K562 (cell line): Measurements from ENCODE around the gene NANS. TPM values are rescaled to one million over a fixed set of nuclear protein-coding genes. Genes with fewer than 3 reads are reported as not detected.

Source experiments
- AFF1 ChIP-seq, 2 experiments: fragments of 450-650 bp; IDR thresholded peaks; 2 replicates each; pipeline ENCODE4 v1.6.1; 2018; ENCODE audit warnings: mild to moderate bottlenecking in 2 of 2, low read depth in 1 of 2; ENCODE audit not compliant: partially characterized antibody in 2 of 2
- EZH2 ChIP-seq: IDR thresholded peaks from 2 replicates; pipeline ENCODE4 v1.6.1; 2012; ENCODE audit warnings: low read depth, mild to moderate bottlenecking, inconsistent platforms, low read length, borderline replicate concordance
- FOXA3 ChIP-seq, 2 experiments: fragments of 450-650 bp in 1 of 2; sonication (generic) in 1 of 2; formaldehyde crosslinking; IDR thresholded peaks in 1 of 2; conservative IDR thresholded peaks in 1 of 2; 2 replicates each; pipeline versions ENCODE4 v1.4.0 to v1.8.0; 2020 to 2022; ENCODE audit warnings: mild to moderate bottlenecking in 2 of 2, missing genetic modification reagents in 1 of 2
- GATAD2A ChIP-seq: fragments of 450-650 bp; IDR thresholded peaks from 2 replicates; pipeline ENCODE4 v1.6.1; 2017
- HDAC3 ChIP-seq: fragments of 450-650 bp; IDR thresholded peaks from 2 replicates; pipeline ENCODE4 v1.6.1; 2018; ENCODE audit warnings: borderline replicate concordance, mild to moderate bottlenecking, moderate library complexity; ENCODE audit not compliant: partially characterized antibody
- HDAC8 ChIP-seq: fragments of 450-650 bp; IDR thresholded peaks from 2 replicates; pipeline ENCODE4 v1.6.1; 2016; ENCODE audit warnings: mild to moderate bottlenecking, missing genetic modification characterization, moderate library complexity, missing compliant biosample characterization
- MBD2 ChIP-seq: sonication (generic); IDR thresholded peaks from 2 replicates; pipeline ENCODE4 v1.6.1; 2016; ENCODE audit warnings: low read depth, borderline replicate concordance
- NR1H2 ChIP-seq: sonication (generic); formaldehyde crosslinking; IDR thresholded peaks from 2 replicates; pipeline ENCODE4 v1.4.0; 2020; ENCODE audit warnings: mild to moderate bottlenecking, missing genetic modification reagents
- SIN3B ChIP-seq: fragments of 450-650 bp; IDR thresholded peaks from 2 replicates; pipeline ENCODE4 v1.6.1; 2017; ENCODE audit warnings: low read depth, mild to moderate bottlenecking, moderate library complexity
- TCFL5 ChIP-seq: fragments of 250-450 bp; sonication (Bioruptor Pico); conservative IDR thresholded peaks from 2 replicates; pipeline ENCODE4 v1.6.1; 2021; ENCODE audit warnings: mild to moderate bottlenecking, moderate library complexity, matching md5 sums
- ZC3H11A ChIP-seq: IDR thresholded peaks from 2 replicates; pipeline ENCODE4 v1.6.1; 2012; ENCODE audit warnings: low read depth, low read length, improper control_type of control experiment
- ZNF3 ChIP-seq: fragments of 250-450 bp; sonication (Bioruptor Pico); IDR thresholded peaks from 2 replicates; pipeline ENCODE4 v1.5.0; 2021; ENCODE audit warnings: mild to moderate bottlenecking, moderate library complexity
- ZNF77 ChIP-seq: fragments of 250-450 bp; sonication (Bioruptor Pico); IDR thresholded peaks from 2 replicates; pipeline ENCODE4 v1.5.0; 2020
- ZSCAN32 ChIP-seq: fragments of 450-650 bp; formaldehyde crosslinking; IDR thresholded peaks from 2 replicates; pipeline ENCODE4 v1.4.0; 2020; ENCODE audit warnings: mild to moderate bottlenecking, moderate library complexity
- polyA plus RNA-seq, 8 experiments: library from polyadenylated mRNA; depleted of rRNA in 4 of 8; stranded (reverse) in 5 of 8; unstranded in 3 of 8; fragments of >200 nt; fragmentation: Nextera tagmentation in 2 of 8; fragmentation: Illumina TruSeq in 1 of 8; extraction: Ambion mirVana in 2 of 8; extraction: Trizol in 1 of 8; gene quantifications; 2 replicates each; pipeline versions ENCODE4 v1.2.1 to v1.2.3, GENCODE V29; 2011 to 2014; ENCODE audit warnings: inconsistent platforms in 1 of 8, missing spikeins in 1 of 8
- total RNA-seq, 7 experiments: library from RNA; depleted of rRNA in 6 of 7; stranded (reverse); fragments of >200 nt in 6 of 7; fragmentation: Illumina TruSeq in 2 of 7; extraction: Trizol in 2 of 7; gene quantifications; 2 replicates each; pipeline versions ENCODE4 v1.2.1 to v1.2.3, GENCODE V29; 2011 to 2021; ENCODE audit warnings: low replicate concordance in 1 of 7
- TF ChIP-seq, protein P1 (sequence below), 3 experiments: fragments of 200-800 bp in 1 of 3; fragments of 250-450 bp in 1 of 3; fragments of 450-650 bp in 1 of 3; sonication (Bioruptor Pico) in 1 of 3; sonication (Bioruptor generic) in 1 of 3; formaldehyde crosslinking in 1 of 3; IDR thresholded peaks; 2 replicates each; pipeline versions ENCODE4 v1.6.1 to v1.8.0; 2016 to 2022; ENCODE audit warnings: mild to moderate bottlenecking in 2 of 3, missing genetic modification characterization in 2 of 3, missing compliant biosample characterization in 1 of 3, moderate library complexity in 1 of 3
- TF ChIP-seq, protein P2 (sequence below), 3 experiments: IDR thresholded peaks in 2 of 3; conservative IDR thresholded peaks in 1 of 3; 2 replicates each; pipeline ENCODE4 v1.5.1; 2011 to 2012; ENCODE audit warnings: low read length in 3 of 3, mild to moderate bottlenecking in 3 of 3, control low read depth in 2 of 3, improper control_type of control experiment in 1 of 3, inconsistent platforms in 1 of 3, low read depth in 1 of 3, mixed read lengths in 1 of 3, moderate library complexity in 1 of 3; ENCODE audit not compliant: insufficient read depth in 2 of 3

NANS gene
- total and polyA plus RNA-seq, 9 of the 15 experiments (the other 6 are each of a cell fraction or from before 2014, with no cell fraction given): 37.1 to 181 (median 137) TPM

DNA sequence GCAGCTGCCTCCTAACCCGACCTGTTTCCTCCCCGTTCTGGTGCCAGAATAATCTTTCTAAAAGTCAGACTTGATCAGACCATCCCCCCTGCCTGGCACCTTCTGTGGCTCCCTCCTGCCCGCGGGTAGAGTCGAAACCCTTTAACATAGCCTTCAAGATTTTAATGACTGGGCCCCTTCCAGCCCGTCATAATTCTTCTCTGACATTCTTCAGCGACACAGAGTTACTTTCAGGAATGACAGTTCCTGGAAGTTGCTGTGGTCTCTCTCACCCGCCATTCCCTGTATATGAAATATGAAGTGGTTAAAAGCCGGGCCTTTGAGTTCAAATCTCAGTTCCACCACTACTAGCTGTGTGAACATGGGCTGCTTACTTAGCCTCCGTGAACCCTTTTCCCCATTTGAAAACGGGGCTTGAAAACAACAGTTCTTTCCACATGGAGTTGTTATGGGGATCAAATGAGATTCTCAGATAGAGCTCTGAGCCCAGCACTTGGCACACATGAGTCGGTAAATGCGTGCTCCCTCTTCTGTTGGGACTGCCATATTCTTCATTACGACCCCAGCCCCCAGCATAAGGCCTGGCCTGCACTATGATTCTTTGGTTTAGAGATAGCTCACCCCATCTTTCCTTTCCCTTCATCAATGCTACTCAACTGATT, 737 bp downstream of the NANS start (continued):
- no peak for TF ChIP-seq AFF1 (IDR thresholded peaks at IDR 0.05; ENCODE audit: low read depth in 1 of 2, partially characterized antibody in 2 of 2)
- no peak for TF ChIP-seq TCFL5 (CRISPR knock-in tag)
- no peak for TF ChIP-seq NR1H2 (CRISPR knock-in tag)
- no peak for TF ChIP-seq ZNF3 (CRISPR knock-in tag)
- TF ChIP-seq, protein P1, sequence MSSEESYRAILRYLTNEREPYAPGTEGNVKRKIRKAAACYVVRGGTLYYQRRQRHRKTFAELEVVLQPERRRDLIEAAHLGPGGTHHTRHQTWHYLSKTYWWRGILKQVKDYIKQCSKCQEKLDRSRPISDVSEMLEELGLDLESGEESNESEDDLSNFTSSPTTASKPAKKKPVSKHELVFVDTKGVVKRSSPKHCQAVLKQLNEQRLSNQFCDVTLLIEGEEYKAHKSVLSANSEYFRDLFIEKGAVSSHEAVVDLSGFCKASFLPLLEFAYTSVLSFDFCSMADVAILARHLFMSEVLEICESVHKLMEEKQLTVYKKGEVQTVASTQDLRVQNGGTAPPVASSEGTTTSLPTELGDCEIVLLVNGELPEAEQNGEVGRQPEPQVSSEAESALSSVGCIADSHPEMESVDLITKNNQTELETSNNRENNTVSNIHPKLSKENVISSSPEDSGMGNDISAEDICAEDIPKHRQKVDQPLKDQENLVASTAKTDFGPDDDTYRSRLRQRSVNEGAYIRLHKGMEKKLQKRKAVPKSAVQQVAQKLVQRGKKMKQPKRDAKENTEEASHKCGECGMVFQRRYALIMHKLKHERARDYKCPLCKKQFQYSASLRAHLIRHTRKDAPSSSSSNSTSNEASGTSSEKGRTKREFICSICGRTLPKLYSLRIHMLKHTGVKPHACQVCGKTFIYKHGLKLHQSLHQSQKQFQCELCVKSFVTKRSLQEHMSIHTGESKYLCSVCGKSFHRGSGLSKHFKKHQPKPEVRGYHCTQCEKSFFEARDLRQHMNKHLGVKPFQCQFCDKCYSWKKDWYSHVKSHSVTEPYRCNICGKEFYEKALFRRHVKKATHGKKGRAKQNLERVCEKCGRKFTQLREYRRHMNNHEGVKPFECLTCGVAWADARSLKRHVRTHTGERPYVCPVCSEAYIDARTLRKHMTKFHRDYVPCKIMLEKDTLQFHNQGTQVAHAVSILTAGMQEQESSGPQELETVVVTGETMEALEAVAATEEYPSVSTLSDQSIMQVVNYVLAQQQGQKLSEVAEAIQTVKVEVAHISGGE (CRISPR knock-in tag; IDR thresholded peaks at IDR 0.05): no peak; a peak in 1 of 6 replicates
- no peak for TF ChIP-seq HDAC3
- TF ChIP-seq ZSCAN32 (CRISPR knock-in tag): no peak
- TF ChIP-seq, protein P2, sequence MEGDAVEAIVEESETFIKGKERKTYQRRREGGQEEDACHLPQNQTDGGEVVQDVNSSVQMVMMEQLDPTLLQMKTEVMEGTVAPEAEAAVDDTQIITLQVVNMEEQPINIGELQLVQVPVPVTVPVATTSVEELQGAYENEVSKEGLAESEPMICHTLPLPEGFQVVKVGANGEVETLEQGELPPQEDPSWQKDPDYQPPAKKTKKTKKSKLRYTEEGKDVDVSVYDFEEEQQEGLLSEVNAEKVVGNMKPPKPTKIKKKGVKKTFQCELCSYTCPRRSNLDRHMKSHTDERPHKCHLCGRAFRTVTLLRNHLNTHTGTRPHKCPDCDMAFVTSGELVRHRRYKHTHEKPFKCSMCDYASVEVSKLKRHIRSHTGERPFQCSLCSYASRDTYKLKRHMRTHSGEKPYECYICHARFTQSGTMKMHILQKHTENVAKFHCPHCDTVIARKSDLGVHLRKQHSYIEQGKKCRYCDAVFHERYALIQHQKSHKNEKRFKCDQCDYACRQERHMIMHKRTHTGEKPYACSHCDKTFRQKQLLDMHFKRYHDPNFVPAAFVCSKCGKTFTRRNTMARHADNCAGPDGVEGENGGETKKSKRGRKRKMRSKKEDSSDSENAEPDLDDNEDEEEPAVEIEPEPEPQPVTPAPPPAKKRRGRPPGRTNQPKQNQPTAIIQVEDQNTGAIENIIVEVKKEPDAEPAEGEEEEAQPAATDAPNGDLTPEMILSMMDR (IDR thresholded peaks at IDR 0.05 in 2 of 3, conservative IDR thresholded peaks at IDR 0.05 in 1 of 3; ENCODE audit: insufficient read depth in 2 of 3, low read depth in 1 of 3, low read length in 3 of 3): no peak
- no peak for TF ChIP-seq HDAC8 (tag)
- TF ChIP-seq SIN3B: no peak
- TF ChIP-seq ZNF77 (CRISPR knock-in tag): no peak
- TF ChIP-seq EZH2: no peak
- no peak for TF ChIP-seq MBD2
- no peak for TF ChIP-seq GATAD2A
- TF ChIP-seq ZC3H11A: no peak
- no peak for TF ChIP-seq FOXA3 (CRISPR knock-in tag; conservative IDR thresholded peaks at IDR 0.05 in 1 of 2, IDR thresholded peaks at IDR 0.05 in 1 of 2)
